ENCODE results near the gene CMIP.

CMIP gene

DNA sequence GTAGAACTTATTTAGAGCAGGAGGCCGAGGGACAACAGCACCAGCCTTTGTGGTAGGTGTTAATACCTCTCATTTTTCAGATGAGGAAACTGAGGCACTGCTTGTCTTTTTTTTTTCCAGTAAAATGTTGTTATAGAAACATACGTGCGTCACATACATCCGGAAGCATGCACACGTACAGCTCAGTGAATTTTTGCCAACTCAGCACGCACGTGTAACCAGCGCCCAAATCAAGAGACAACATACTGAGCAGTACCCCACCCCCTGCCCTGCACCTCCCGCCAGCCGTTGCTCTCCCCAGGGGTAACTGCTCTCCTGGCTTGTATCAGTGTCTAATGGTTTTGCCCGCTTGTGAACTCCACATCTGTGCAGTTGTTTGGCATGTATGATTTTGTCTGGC, 92.0 kb downstream of the CMIP start:
- H3K4me1 ChIP-seq (ENCODE audit: control insufficient read depth in 1 of 2, insufficient read depth in 1 of 2, low read depth in 1 of 2, low read length in 1 of 2), result peaks cover 5 to 11% of the 10 kb centered on the region in 2 experiments
- no peak overlapping the region for H3K4me3 ChIP-seq (ENCODE audit: low read depth in 1 of 2, low read length in 1 of 2)
- no peak overlapping the region for H3K27ac ChIP-seq
- TF ChIP-seq, protein P1, sequence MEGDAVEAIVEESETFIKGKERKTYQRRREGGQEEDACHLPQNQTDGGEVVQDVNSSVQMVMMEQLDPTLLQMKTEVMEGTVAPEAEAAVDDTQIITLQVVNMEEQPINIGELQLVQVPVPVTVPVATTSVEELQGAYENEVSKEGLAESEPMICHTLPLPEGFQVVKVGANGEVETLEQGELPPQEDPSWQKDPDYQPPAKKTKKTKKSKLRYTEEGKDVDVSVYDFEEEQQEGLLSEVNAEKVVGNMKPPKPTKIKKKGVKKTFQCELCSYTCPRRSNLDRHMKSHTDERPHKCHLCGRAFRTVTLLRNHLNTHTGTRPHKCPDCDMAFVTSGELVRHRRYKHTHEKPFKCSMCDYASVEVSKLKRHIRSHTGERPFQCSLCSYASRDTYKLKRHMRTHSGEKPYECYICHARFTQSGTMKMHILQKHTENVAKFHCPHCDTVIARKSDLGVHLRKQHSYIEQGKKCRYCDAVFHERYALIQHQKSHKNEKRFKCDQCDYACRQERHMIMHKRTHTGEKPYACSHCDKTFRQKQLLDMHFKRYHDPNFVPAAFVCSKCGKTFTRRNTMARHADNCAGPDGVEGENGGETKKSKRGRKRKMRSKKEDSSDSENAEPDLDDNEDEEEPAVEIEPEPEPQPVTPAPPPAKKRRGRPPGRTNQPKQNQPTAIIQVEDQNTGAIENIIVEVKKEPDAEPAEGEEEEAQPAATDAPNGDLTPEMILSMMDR (IDR thresholded peaks at IDR 0.05), result no peak
- peaks cover 26% of the 10 kb centered on the region for H3K36me3 ChIP-seq
- no peaks in the 10 kb centered on the region for H3K27me3 ChIP-seq
- no peaks in the 10 kb centered on the region for H3K9me3 ChIP-seq

DNA sequence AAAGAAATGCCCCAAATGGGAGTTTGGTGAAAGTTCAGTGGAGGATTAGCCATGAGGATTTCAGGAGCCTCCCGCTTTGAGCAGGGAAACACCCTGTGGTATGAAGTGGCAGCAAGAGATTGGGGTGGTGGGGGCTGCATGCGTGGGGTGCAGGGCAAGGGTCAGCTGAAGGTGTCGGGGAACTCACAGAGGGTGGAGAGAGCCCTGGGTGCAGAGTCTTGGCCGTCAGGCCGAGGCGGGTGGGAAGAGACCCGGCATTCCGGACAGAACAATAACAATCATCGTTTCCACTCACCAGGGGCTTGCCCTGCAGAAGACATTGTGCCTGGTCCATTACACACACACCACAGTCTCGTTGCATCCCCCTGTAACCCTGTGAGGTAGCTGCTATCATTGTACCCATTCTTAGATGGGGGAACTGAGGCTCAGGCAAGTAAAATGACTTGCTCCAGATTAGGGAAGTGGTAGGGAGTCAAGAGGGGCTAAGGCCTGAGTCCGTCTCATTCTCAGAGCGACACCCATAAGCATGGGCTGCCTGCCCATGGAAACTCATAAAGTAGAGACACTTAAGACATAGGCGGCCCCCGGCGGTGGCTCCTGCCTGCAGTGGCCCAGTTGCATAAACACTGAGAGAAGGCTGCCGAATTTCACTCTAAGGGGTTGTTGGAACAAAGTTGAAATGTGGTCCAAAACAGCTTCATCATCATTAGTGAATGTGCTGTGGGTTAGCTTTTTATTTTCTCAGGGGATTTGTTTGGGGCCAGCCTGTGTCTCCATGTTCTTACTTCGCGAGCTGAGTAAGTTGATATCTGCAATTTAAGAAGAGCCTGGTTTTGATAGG, 93.3 kb downstream of the CMIP start:
- H3K27me3 ChIP-seq, result no peaks in the 10 kb centered on the region
- no peak overlapping the region for H3K27ac ChIP-seq
- peaks cover 17% of the 10 kb centered on the region for H3K36me3 ChIP-seq
- no peaks in the 10 kb centered on the region for H3K9me3 ChIP-seq
- TF ChIP-seq, protein P1 (IDR thresholded peaks at IDR 0.05), result no peak
- H3K4me3 ChIP-seq (ENCODE audit: low read depth in 1 of 2, low read length in 1 of 2), result no peak overlapping the region
- H3K4me1 ChIP-seq (ENCODE audit: control insufficient read depth in 1 of 2, insufficient read depth in 1 of 2, low read depth in 1 of 2, low read length in 1 of 2), result peaks cover 2 to 15% of the 10 kb centered on the region in 2 experiments

DNA sequence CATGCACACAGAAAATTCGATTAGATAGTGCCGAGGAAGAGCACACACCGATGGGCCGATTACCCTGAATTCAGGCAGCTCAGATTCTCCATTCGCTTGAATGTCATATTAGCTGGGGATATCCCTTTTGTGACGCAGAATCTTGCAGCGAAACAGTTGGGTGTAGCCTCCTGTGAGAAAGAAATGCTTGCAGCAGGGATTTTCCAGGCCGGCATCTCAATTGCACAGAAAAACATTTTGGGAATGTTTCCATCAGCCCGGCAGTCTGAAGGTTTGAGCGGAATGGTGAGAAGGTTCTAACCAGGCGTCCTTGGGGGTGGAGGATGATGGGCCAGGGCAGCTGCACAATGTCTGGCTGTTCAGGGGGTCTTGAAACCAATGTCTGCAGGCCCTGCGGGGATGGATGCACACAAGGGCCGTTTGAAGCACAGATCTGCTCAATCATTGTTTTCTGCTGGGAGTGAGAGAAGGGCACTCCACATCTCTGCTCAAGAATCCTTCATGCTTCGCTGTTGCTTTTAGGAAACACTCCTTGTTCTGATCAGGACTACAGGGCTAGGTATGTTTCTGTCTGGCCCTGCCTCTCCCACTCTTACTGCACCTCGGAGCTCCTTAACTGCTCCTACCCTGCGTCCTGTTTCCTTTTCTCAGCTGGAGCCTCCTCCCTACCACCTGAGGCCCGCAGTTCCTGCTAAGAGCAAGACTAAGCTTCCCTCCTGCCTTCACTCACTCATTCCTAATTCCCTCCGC, 94.6 kb downstream of the CMIP start:
- TF ChIP-seq, protein P1 (IDR thresholded peaks at IDR 0.05), result no peak
- no peak overlapping the region for H3K4me3 ChIP-seq (ENCODE audit: low read depth in 1 of 2, low read length in 1 of 2)
- H3K27me3 ChIP-seq, result no peaks in the 10 kb centered on the region
- peaks cover 15 to 27% of the 10 kb centered on the region in 2 experiments for H3K4me1 ChIP-seq (ENCODE audit: control insufficient read depth in 1 of 2, insufficient read depth in 1 of 2, low read depth in 1 of 2, low read length in 1 of 2)
- H3K9me3 ChIP-seq, result no peaks in the 10 kb centered on the region
- peaks cover 17% of the 10 kb centered on the region for H3K36me3 ChIP-seq
- H3K27ac ChIP-seq, result peak overlapping the region; percentile 1

DNA sequence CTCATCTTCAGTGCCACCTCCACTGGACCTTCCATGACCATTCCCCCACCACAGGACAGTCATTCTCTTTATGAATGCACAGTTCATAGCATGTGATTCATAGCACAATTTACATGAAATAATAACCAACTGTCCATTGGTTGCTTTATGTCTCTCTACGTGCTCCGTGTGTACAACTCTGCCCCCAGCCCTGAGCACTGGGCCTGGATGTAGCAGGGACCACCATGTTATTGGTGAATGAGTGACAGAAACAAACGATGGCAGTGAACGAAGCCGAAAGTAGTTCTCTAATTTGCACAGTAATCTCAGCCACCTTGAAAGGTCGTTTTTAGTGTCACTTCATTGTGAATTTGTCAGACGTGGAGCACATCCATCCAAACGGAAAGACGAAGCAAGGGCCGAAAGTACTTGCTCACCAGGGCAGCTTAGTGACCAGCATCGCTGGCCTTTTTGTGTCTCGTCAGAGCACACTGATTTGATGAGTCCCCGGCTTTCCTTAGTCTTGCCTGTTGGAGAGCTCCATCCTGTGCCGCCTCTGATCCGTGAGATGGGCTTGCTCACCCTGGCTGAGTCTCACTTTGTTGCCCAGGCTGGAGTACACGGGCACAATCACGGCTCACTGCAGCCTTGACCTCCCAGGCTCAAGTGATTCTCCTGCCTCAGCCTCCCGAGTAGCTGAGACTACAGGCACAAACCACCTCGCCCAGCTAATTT, 95.3 kb downstream of the CMIP start:
- Histone ChIP-seq H3K36me3 (peaks cover 17% of the 10 kb centered on the region), H3K27ac (no peak overlapping the region), H3K27me3 (no peaks in the 10 kb centered on the region), H3K9me3 (no peaks in the 10 kb centered on the region), H3K4me1 (ENCODE audit: control insufficient read depth in 1 of 2, insufficient read depth in 1 of 2, low read depth in 1 of 2, low read length in 1 of 2) (peaks cover 22 to 35% of the 10 kb centered on the region in 2 experiments), H3K4me3 (ENCODE audit: low read depth in 1 of 2, low read length in 1 of 2) (no peak overlapping the region)
- TF ChIP-seq, protein P1 (IDR thresholded peaks at IDR 0.05), result no peak

DNA sequence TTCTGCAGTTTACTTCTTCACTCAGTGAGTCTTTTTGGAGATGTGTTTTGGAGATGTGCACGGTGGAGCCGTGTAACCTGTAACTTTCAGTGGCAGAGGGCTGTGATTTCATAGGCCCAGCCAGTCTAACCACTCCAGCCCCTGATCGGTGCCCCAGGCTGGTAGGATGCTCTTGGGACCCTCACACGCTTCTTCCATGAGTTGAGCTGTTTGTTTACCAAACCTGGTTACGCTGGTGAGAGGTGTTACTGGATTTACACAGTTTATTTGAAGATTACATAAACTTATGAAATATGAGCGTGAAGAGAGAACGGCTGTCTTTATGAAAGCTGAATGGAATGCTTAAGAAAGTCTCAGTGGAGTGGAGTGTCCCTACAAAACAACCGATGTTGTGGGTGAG, 96.7 kb downstream of the CMIP start:
- peak overlapping the region; percentile 7 for H3K27ac ChIP-seq
- no peak overlapping the region for H3K4me3 ChIP-seq (ENCODE audit: low read depth in 1 of 2, low read length in 1 of 2)
- H3K9me3 ChIP-seq, result no peaks in the 10 kb centered on the region
- TF ChIP-seq, protein P1 (IDR thresholded peaks at IDR 0.05), result no peak
- H3K4me1 ChIP-seq (ENCODE audit: control insufficient read depth in 1 of 2, insufficient read depth in 1 of 2, low read depth in 1 of 2, low read length in 1 of 2), result peaks cover 36 to 49% of the 10 kb centered on the region in 2 experiments
- no peaks in the 10 kb centered on the region for H3K27me3 ChIP-seq
- peaks cover 11% of the 10 kb centered on the region for H3K36me3 ChIP-seq
